Naive thymus-derived CD4-positive, alpha-beta T cell (primary cell): ENCODE data around the gene CACNA1G. TPM values are rescaled to one million over a fixed set of nuclear protein-coding genes. Genes with fewer than 3 reads are reported as not detected.

Experiments
- ATAC-seq: fragments of 150-1000 bp; cut with Tn5 transposase; 2 replicates; pipeline ENCODE4 v1.10.0; 2021; ENCODE audit warnings: mild to moderate bottlenecking, moderate library complexity
- CTCF ChIA-PET: fragments of 350-600 bp; sonication (Branson Sonifier 250); formaldehyde crosslinking; loops from one replicate; lab custom pipeline; 2021; ENCODE audit warnings: antibody characterized with exemption; lab: Charles Lee
- POLR2A ChIA-PET: fragments of 350-600 bp; sonication (Branson Sonifier 250); formaldehyde crosslinking; loops from one replicate; lab custom pipeline; 2021; ENCODE audit warnings: antibody characterized with exemption, inconsistent platforms; lab: Charles Lee
- DNase-seq, 9 donors: peaks; one replicate each; pipeline versions ENCODE4 v3.0.0 to v3.0.0-alpha.2; 2020 to 2022; ENCODE audit warnings: mixed read lengths in 1 of 9
- H3K27ac ChIP-seq: one replicate; pipeline ENCODE4 v1.7.0; 2013; ENCODE audit warnings: mild to moderate bottlenecking, low read depth, low read length, moderate library complexity
- H3K27me3 ChIP-seq, 2 donors: one replicate each; pipeline ENCODE4 v1.7.0; 2013; ENCODE audit warnings: low read length in 2 of 2, mild to moderate bottlenecking in 2 of 2, moderate library complexity in 2 of 2; ENCODE audit not compliant: control insufficient read depth in 2 of 2, insufficient read depth in 2 of 2
- H3K36me3 ChIP-seq, 3 experiments: 1 replicate in 2 of 3; 2 replicates in 1 of 3; pipeline ENCODE4 v1.7.0; 2013; ENCODE audit warnings: low read length in 3 of 3, mild to moderate bottlenecking in 3 of 3, moderate library complexity in 1 of 3; ENCODE audit not compliant: insufficient read depth in 3 of 3, control insufficient read depth in 2 of 3
- H3K4me1 ChIP-seq, 2 donors: one replicate each; pipeline ENCODE4 v1.7.0; 2013; ENCODE audit warnings: low read length in 2 of 2, mild to moderate bottlenecking in 2 of 2, moderate library complexity in 1 of 2; ENCODE audit not compliant: control insufficient read depth in 2 of 2, insufficient read depth in 2 of 2
- H3K4me3 ChIP-seq: 2 replicates; pipeline ENCODE4 v1.7.0; 2013; ENCODE audit warnings: mild to moderate bottlenecking, low read length
- H3K9me3 ChIP-seq, 3 experiments: 1 replicate in 2 of 3; 2 replicates in 1 of 3; pipeline ENCODE4 v1.7.0; 2013; ENCODE audit warnings: low read length in 3 of 3; ENCODE audit not compliant: control insufficient read depth in 2 of 3
- H3K27ac Mint-ChIP-seq, 9 donors: one replicate each; pipeline ENCODE4 v1.8.0; 2020 to 2022; ENCODE audit warnings: mixed read lengths in 9 of 9, mild to moderate bottlenecking in 8 of 9, moderate library complexity in 5 of 9, inconsistent platforms in 2 of 9
- H3K27me3 Mint-ChIP-seq, 5 donors: one replicate each; pipeline ENCODE4 v1.8.0; 2021 to 2022; ENCODE audit warnings: mixed read lengths in 5 of 5, mild to moderate bottlenecking in 1 of 5
- H3K36me3 Mint-ChIP-seq, 5 donors: one replicate each; pipeline ENCODE4 v1.8.0; 2020 to 2022; ENCODE audit warnings: mixed read lengths in 5 of 5, mild to moderate bottlenecking in 3 of 5, inconsistent platforms in 1 of 5
- H3K4me1 Mint-ChIP-seq, 7 donors: one replicate each; pipeline ENCODE4 v1.8.0; 2020 to 2022; ENCODE audit warnings: mixed read lengths in 7 of 7, mild to moderate bottlenecking in 3 of 7, inconsistent platforms in 1 of 7
- H3K4me3 Mint-ChIP-seq, 10 donors: one replicate each; pipeline ENCODE4 v1.8.0; 2020 to 2022; ENCODE audit warnings: mild to moderate bottlenecking in 10 of 10, mixed read lengths in 10 of 10, moderate library complexity in 6 of 10, inconsistent platforms in 2 of 10
- H3K9me3 Mint-ChIP-seq, 11 donors: one replicate each; pipeline ENCODE4 v1.8.0; 2020 to 2022; ENCODE audit warnings: mixed read lengths in 11 of 11, mild to moderate bottlenecking in 4 of 11, inconsistent platforms in 1 of 11, moderate library complexity in 1 of 11
- intact Hi-C, 2 donors: fragments of 100-400 bp; cut with micrococcal nuclease; formaldehyde crosslinking; loops; one replicate each; pipeline ENCODE4 v1.15.1; 2023
- polyA plus RNA-seq, 2 donors: library from polyadenylated mRNA; unstranded; fragments of 300-500 nt; fragmentation: Illumina TruSeq; gene quantifications; one replicate each; pipeline ENCODE4 v1.2.3, GENCODE V29; 2021
- total RNA-seq, 6 experiments: library from RNA in 5 of 6; stranded (reverse) in 5 of 6; gene quantifications; 1 replicate in 5 of 6; 2 replicates in 1 of 6; pipeline ENCODE4 v1.2.3 and lab custom pipeline; 2021 to 2026

The CACNA1G gene
- total and polyA plus RNA-seq, 7 experiments from 2014 or later = not detected

DNA sequence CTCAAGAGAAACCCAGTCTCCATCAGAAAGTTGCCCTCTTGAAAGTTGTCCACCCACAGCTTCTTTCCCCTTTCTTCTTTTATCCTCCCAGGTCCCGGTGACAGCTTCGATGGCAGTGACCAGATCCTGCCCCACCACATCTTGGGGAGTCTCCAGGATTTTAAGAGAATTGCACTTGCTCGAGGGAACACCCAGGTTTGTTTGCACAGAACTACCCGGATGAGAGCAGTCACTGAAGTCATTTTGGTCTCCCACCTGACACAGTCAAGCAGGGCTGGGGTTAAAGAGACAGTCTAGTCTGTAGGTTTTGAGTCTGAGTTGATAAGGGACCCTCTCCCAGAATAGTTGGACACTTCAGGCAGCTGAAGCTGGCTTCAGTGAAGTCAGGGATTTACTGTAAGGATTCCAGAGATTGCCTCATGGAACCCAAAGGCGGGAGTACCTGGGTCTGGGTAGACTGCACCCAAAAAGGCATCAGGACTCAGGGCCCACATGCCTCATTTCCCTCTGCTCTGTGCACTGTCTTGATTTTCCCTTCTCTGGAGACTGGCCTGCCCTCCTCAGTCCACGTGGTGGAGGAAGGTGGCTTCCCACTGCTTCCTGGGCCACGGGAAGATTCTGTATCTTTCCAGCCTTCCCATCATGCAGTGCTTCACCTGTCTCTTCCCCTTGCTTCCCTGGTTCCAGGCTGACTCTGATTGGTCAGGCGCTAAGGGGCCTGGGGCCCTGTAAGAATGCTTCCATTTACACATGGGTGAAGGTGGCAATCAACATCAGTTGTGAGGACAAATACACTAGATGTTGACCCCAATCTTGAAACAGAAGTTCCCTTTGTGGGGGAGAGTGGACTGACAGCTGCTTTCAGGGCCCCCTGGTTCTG is 42.8 kb upstream of the CACNA1G start:
- Histone ChIP-seq H3K36me3 (no peaks in the 10 kb centered on the region), H3K4me3 (no peak overlapping the region), H3K9me3 (no peaks in the 10 kb centered on the region), H3K27ac (no peak overlapping the region), H3K27me3 (no peaks in the 10 kb centered on the region), H3K4me1 (peaks cover 0 to 8% of the 10 kb centered on the region in 2 donors)
- intact Hi-C loops = no loop called here
- DNase-seq (no peak), ATAC-seq (no peak)
- Mint-ChIP-seq H3K27ac (peak overlapping the region in 4 of 9 donors; percentile 3 to 76 (median 27)), H3K27me3 (no peaks in the 10 kb centered on the region), H3K9me3 (no peaks in the 10 kb centered on the region), H3K4me1 (peaks cover 0 to 23% (median 12%) of the 10 kb centered on the region in 7 donors), H3K36me3 (no peaks in the 10 kb centered on the region), H3K4me3 (peak overlapping the region in 3 of 10 donors; percentile 12 to 67 (median 45))
- POLR2A ChIA-PET = no interaction called here
- CTCF ChIA-PET = interaction anchor here (1.8 kb wide), 1 partner anchor 17 kb away, joined by 7 read pairs; no protein-coding TSS in a partner anchor

DNA sequence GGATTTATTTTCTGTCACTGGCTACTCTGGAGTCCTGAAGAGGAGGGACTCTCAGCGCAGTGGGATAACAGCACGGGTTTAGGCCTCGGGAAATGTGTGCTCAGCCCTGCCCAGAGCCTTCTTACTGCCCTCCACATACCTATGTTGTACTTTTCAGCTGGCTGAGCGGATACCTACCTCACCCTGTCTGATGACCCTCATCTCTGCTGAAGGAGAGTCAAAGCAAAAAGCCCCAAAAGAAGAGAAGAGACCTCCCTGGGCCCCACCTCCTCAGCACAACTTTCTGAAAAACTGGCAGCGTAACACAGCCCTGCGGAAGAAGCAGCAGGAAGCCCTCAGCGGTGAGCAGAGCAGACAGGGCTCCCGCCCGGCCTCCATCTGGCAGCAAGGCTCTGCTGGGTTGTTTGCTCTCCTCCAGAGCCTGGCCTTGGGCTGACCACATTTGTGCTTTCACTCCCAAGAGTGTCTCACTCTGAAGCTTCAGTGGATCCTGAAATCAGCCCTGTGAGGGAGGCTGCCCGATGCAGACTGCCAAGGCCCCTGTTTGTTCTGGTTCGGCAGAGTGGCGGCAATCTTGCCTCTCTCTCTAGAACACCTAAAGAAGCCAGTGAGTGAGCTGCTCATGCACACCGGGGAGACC is 42.0 kb upstream of the CACNA1G start:
- peak overlapping the region in 1 of 10 donors; percentile 2 for H3K4me3 Mint-ChIP-seq
- no peak for DNase-seq
- Histone ChIP-seq H3K27me3 (no peaks in the 10 kb centered on the region), H3K36me3 (no peaks in the 10 kb centered on the region), H3K4me1 (peaks cover 0 to 8% of the 10 kb centered on the region in 2 donors), H3K4me3 (no peak overlapping the region), H3K27ac (no peak overlapping the region), H3K9me3 (no peaks in the 10 kb centered on the region)
- ATAC-seq = no peak
- CTCF ChIA-PET = interaction anchor here (1.8 kb wide), 1 partner anchor 18 kb away, joined by 7 read pairs; no protein-coding TSS in a partner anchor
- POLR2A ChIA-PET = no interaction called here
- no peaks in the 10 kb centered on the region for H3K9me3 Mint-ChIP-seq
- H3K4me1 Mint-ChIP-seq = peaks cover 0 to 23% (median 12%) of the 10 kb centered on the region in 7 donors
- H3K27me3 Mint-ChIP-seq = no peaks in the 10 kb centered on the region
- peak overlapping the region in 6 of 9 donors; percentile 9 to 45 (median 28) for H3K27ac Mint-ChIP-seq
- intact Hi-C loops = no loop called here
- no peaks in the 10 kb centered on the region for H3K36me3 Mint-ChIP-seq

DNA sequence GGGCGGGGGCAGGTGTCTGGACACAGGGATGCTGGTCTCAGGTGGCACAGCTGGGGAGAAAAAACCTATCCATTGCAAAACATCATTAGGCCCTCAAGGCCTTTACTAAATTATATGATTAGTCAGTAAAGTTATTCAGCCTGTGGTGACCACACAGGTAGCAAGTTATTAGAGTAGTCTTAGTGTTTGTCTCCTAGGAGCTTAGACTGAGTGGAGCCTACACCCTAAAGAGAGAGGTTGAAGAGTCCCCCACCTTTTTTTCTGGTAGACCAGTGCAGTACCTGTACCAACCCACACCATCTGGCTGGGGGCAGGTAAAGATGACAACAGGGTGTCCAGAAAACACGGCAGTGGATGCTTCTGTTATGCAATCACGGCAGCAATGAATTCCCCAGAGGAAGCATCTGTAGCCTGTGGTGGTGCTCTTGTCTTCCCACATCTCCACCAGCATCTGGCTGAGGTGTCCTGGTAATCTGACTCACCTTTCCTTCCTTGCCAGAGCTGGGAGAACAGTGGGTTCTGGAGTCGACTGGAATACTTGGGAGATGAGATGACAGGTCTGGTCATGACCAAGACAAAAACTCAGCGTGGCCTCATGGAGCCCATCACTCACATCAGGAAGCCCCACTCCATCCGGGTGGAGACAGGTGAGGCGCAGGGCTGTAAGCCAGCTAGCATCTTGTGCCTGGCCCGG is 41.2 kb upstream of the CACNA1G start:
- no peaks in the 10 kb centered on the region for H3K36me3 Mint-ChIP-seq
- no peak overlapping the region for H3K4me3 ChIP-seq
- no peaks in the 10 kb centered on the region for H3K36me3 ChIP-seq
- CTCF ChIA-PET = interaction anchor here (0.6 kb wide), 1 partner anchor 36 kb away, joined by 3 read pairs; no protein-coding TSS in a partner anchor
- H3K27ac Mint-ChIP-seq = peak overlapping the region in 1 of 9 donors; percentile 21
- ATAC-seq = no peak
- H3K27ac ChIP-seq = no peak overlapping the region
- POLR2A ChIA-PET = no interaction called here
- no peaks in the 10 kb centered on the region for H3K27me3 Mint-ChIP-seq
- peaks cover 0 to 8% of the 10 kb centered on the region in 2 donors for H3K4me1 ChIP-seq
- H3K9me3 Mint-ChIP-seq = no peaks in the 10 kb centered on the region
- no peaks in the 10 kb centered on the region for H3K9me3 ChIP-seq
- no peak for DNase-seq
- H3K4me1 Mint-ChIP-seq = peaks cover 0 to 23% (median 12%) of the 10 kb centered on the region in 7 donors
- intact Hi-C loops = no loop called here
- H3K27me3 ChIP-seq = no peaks in the 10 kb centered on the region
- no peak overlapping the region for H3K4me3 Mint-ChIP-seq

DNA sequence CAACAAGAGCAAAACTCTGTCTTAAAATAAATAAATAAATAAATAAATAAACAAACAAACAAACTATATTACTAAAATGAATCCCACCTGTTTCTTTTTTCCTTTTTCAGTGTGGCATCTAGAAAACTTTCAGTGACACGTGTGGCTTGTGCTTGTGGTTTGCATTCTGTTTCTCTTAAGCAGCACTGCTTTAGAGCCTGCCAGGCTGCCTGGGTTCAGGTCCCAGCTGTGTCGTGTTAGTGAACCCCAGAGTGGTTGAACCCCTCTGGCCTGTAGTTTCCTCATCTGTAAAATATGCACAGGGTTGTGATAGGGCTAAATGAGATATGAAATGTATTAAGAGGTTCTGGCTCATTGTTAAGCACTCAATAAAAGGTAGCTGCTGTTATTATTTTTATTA is 40.0 kb upstream of the CACNA1G start:
- Mint-ChIP-seq H3K27ac (no peak overlapping the region), H3K27me3 (no peaks in the 10 kb centered on the region), H3K4me3 (no peak overlapping the region), H3K4me1 (peaks cover 0 to 21% (median 12%) of the 10 kb centered on the region in 7 donors), H3K9me3 (no peaks in the 10 kb centered on the region), H3K36me3 (no peaks in the 10 kb centered on the region)
- Histone ChIP-seq H3K27me3 (no peaks in the 10 kb centered on the region), H3K4me3 (no peak overlapping the region), H3K4me1 (peaks cover 0 to 8% of the 10 kb centered on the region in 2 donors), H3K36me3 (no peaks in the 10 kb centered on the region), H3K9me3 (no peaks in the 10 kb centered on the region), H3K27ac (no peak overlapping the region)
- no peak for ATAC-seq
- ChIA-PET POLR2A (interaction anchor here (0.6 kb wide), 1 partner anchor 453 kb away, joined by 3 read pairs; no protein-coding TSS in a partner anchor), CTCF (no interaction called here)
- DNase-seq = no peak
- intact Hi-C loops = no loop called here

DNA sequence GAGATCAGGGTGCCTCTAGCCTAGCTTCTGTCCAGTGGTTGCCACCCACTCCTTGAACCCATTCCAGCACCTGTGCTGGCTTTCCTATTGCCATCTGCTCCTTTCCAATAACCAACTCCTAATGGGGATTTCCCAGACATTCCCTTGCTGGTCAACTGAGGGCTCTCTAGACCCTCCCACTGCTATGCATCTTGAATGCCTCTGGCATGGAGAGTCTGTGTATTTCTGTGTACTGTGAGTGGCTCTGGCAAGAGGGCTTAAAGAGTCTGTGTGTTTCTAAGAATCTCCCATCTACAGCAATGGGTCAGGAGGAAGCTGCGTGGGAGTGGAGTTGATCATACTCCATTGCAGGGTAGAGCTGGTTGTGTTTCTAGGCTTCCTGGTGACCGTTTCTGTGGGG is 39.0 kb upstream of the CACNA1G start:
- Mint-ChIP-seq H3K9me3 (no peaks in the 10 kb centered on the region), H3K27me3 (no peaks in the 10 kb centered on the region), H3K27ac (no peak overlapping the region), H3K4me1 (peaks cover 0 to 20% (median 11%) of the 10 kb centered on the region in 7 donors), H3K36me3 (no peaks in the 10 kb centered on the region), H3K4me3 (no peak overlapping the region)
- no peak for ATAC-seq
- POLR2A ChIA-PET = no interaction called here
- CTCF ChIA-PET = no interaction called here
- Histone ChIP-seq H3K27me3 (no peaks in the 10 kb centered on the region), H3K4me3 (no peak overlapping the region), H3K36me3 (no peaks in the 10 kb centered on the region), H3K4me1 (peaks cover 0 to 7% of the 10 kb centered on the region in 2 donors), H3K9me3 (no peaks in the 10 kb centered on the region), H3K27ac (no peak overlapping the region)
- no peak for DNase-seq
- intact Hi-C loops = no loop called here

DNA sequence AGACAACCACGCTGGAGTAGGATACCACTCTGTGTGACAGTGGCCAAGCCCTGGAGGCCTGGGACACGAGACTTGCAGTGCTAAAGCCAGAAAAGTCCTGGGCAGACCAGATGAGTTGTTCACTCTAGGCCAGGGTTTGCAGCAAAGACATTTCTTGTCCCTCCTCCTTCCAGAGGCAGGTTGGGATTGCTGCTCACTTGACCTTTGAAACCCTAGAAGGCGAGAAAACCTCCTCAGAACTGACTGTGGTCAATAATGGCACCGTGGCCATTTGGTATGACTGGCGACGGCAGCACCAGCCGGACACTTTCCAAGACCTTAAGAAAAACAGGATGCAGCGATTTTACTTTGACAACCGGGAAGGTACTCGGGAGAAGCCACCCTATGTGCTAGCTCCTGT is 37.7 kb upstream of the CACNA1G start:
- H3K27me3 Mint-ChIP-seq = no peaks in the 10 kb centered on the region
- ChIA-PET POLR2A (no interaction called here), CTCF (no interaction called here)
- ATAC-seq (no peak), DNase-seq (no peak)
- H3K4me1 Mint-ChIP-seq = peaks cover 0 to 7% (median 0%) of the 10 kb centered on the region in 7 donors
- Histone ChIP-seq H3K9me3 (no peaks in the 10 kb centered on the region), H3K36me3 (no peaks in the 10 kb centered on the region), H3K4me3 (no peak overlapping the region), H3K27ac (no peak overlapping the region), H3K27me3 (no peaks in the 10 kb centered on the region), H3K4me1 (no peaks in the 10 kb centered on the region)
- H3K4me3 Mint-ChIP-seq = no peak overlapping the region
- no peaks in the 10 kb centered on the region for H3K9me3 Mint-ChIP-seq
- no peaks in the 10 kb centered on the region for H3K36me3 Mint-ChIP-seq
- no peak overlapping the region for H3K27ac Mint-ChIP-seq
- intact Hi-C loops = no loop called here
